Thoracic aorta (tissue), 2 donors: ENCODE results near the gene DZANK1. TPM values are rescaled to one million over a fixed set of nuclear protein-coding genes. Genes with fewer than 3 reads are reported as not detected.
A peak's percentile ranks its signal among the peaks of the same experiment; 100 is the strongest.

Experiments
- ATAC-seq: fragments of 150-250 bp; one replicate; pipeline ENCODE4 v1.8.0; 2017; ENCODE audit warnings: low read depth; ENCODE audit not compliant: insufficient number of reproducible peaks, low FRiP score
- DNase-seq: peaks from one replicate; pipeline ENCODE4 v3.0.0-alpha.2; 2020; ENCODE audit warnings: low spot score
- H3K27ac ChIP-seq, 2 donors: fragments of 200-600 bp; sonication (generic); 1 replicate in 1 of 2; 2 replicates in 1 of 2; pipeline ENCODE4 v1.5.1; 2016; ENCODE audit warnings: mild to moderate bottlenecking in 2 of 2, moderate library complexity in 2 of 2
- H3K27me3 ChIP-seq: fragments of 200-600 bp; sonication (generic); replicated peaks from 2 replicates; pipeline ENCODE4 v1.6.0; 2016; ENCODE audit warnings: mild to moderate bottlenecking; ENCODE audit not compliant: insufficient read depth
- H3K36me3 ChIP-seq: fragments of 200-600 bp; sonication (generic); one replicate; pipeline ENCODE4 v1.5.1; 2016
- H3K4me1 ChIP-seq, 2 donors: fragments of 200-600 bp; sonication (generic); 1 replicate in 1 of 2; 2 replicates in 1 of 2; pipeline versions ENCODE4 v1.5.1 to v1.6.0; 2016; ENCODE audit warnings: low read depth in 2 of 2, mild to moderate bottlenecking in 1 of 2; ENCODE audit not compliant: control insufficient read depth in 1 of 2
- H3K4me3 ChIP-seq: fragments of 200-600 bp; sonication (generic); 2 replicates; pipeline ENCODE4 v1.5.1; 2016; ENCODE audit warnings: mild to moderate bottlenecking
- H3K9me3 ChIP-seq: fragments of 200-600 bp; sonication (generic); 2 replicates; pipeline ENCODE4 v1.5.1; 2016
- CTCF ChIP-seq: fragments of 200-600 bp; sonication (generic); IDR thresholded peaks from one replicate; pipeline ENCODE4 v1.5.1; 2019; ENCODE audit warnings: antibody characterized with exemption
- total RNA-seq, 2 donors: library from RNA; depleted of rRNA; stranded (reverse); fragments of >200 nt; gene quantifications; one replicate each; pipeline versions ENCODE4 v1.1.0 to v1.2.3, GENCODE V29; 2016

Gene DZANK1
- total RNA-seq, 2 donors from 2014 or later: 3.2 to 3.7 TPM

- Histone ChIP-seq H3K4me3 (peak within 1 kb of the TSS; percentile 84), H3K4me1 (peaks cover 7 to 12% of the 10 kb centered on the region in 2 donors), H3K27me3 (no peaks in the 10 kb centered on the region), H3K9me3 (no peaks in the 10 kb centered on the region), H3K27ac (peak within 1 kb of the TSS; percentile 42 to 52), H3K36me3 (no peaks in the 10 kb centered on the region)
- no peak for TF ChIP-seq CTCF
- DNase-seq: peak; percentile 37
- ATAC-seq: no peak
Observed at GRCh38 chr20:18496740-18497592, 30.1 kb upstream of the DZANK1 start, which contains the start of gene RBBP9. Gene RBBP9 (minus strand): TSS chr20:18497225. CDS start chr20:18497167, 58 bp downstream.

- no peak for TF ChIP-seq CTCF
- ATAC-seq: no peak
- peak overlapping the region; percentile 84 for H3K4me3 ChIP-seq
- no peaks in the 10 kb centered on the region for H3K9me3 ChIP-seq
- H3K27ac ChIP-seq: peak overlapping the region in 1 of 2 donors; percentile 52
- DNase-seq: no peak
- H3K4me1 ChIP-seq: peaks cover 7 to 12% of the 10 kb centered on the region in 2 donors
- no peaks in the 10 kb centered on the region for H3K27me3 ChIP-seq
- H3K36me3 ChIP-seq: no peaks in the 10 kb centered on the region
Observed at GRCh38 chr20:18496042-18496441, 29.2 kb upstream of the DZANK1 start.

- no peak overlapping the region for H3K27ac ChIP-seq
- H3K36me3 ChIP-seq: peaks cover 29% of the 10 kb centered on the region
- no peak for TF ChIP-seq CTCF
Observed at GRCh38 chr20:18488301-18488700, 21.5 kb upstream of the DZANK1 start.

GRCh38 chr20:18481596-18481995 is 14.8 kb upstream of the DZANK1 start:
- no peak overlapping the region for H3K27ac ChIP-seq
- DNase-seq (no peak), ATAC-seq (no peak)
- H3K4me3 ChIP-seq: no peak overlapping the region
- H3K27me3 ChIP-seq: no peaks in the 10 kb centered on the region
- H3K36me3 ChIP-seq: peaks cover 31% of the 10 kb centered on the region
- H3K9me3 ChIP-seq: no peaks in the 10 kb centered on the region
- no peaks in the 10 kb centered on the region for H3K4me1 ChIP-seq
- no peak for TF ChIP-seq CTCF

More at GRCh38 chr20:18488301-18488700, 21.5 kb upstream of the DZANK1 start:
- H3K9me3 ChIP-seq: no peaks in the 10 kb centered on the region
- ATAC-seq (no peak), DNase-seq (no peak)
- H3K27me3 ChIP-seq: no peaks in the 10 kb centered on the region
- no peaks in the 10 kb centered on the region for H3K4me1 ChIP-seq
- H3K4me3 ChIP-seq: no peak overlapping the region

- no peak for TF ChIP-seq CTCF
- DNase-seq (no peak), ATAC-seq (no peak)
- no peak overlapping the region for H3K4me3 ChIP-seq
- no peak overlapping the region for H3K27ac ChIP-seq
- no peaks in the 10 kb centered on the region for H3K4me1 ChIP-seq
- H3K9me3 ChIP-seq: no peaks in the 10 kb centered on the region
- H3K36me3 ChIP-seq: peaks cover 38% of the 10 kb centered on the region
- no peaks in the 10 kb centered on the region for H3K27me3 ChIP-seq
Observed at GRCh38 chr20:18477821-18478220, 11.0 kb upstream of the DZANK1 start.
